H1 (cell line): ENCODE data around the gene LAMC1.

Experiments
- BCL11A ChIP-seq, 2 experiments: IDR thresholded peaks; one replicate each; pipeline ENCODE4 v1.6.1; 2011; ENCODE audit warnings: low read depth in 2 of 2, low read length in 2 of 2, mild to moderate bottlenecking in 2 of 2
- CHD1 ChIP-seq: IDR thresholded peaks from 2 replicates; pipeline ENCODE4 v1.6.1; 2012; ENCODE audit warnings: low read depth, low read length, improper control_type of control experiment
- FOSL1 ChIP-seq: IDR thresholded peaks from 2 replicates; pipeline ENCODE4 v1.6.1; 2011; ENCODE audit warnings: mild to moderate bottlenecking, low read depth, low read length, moderate library complexity; ENCODE audit not compliant: insufficient read depth
- HDAC2 ChIP-seq, 2 experiments: fragments of 300-600 bp in 1 of 2; sonication (generic) in 1 of 2; IDR thresholded peaks; 2 replicates each; pipeline ENCODE4 v1.6.1; 2011 to 2012; ENCODE audit warnings: low read depth in 2 of 2, low read length in 2 of 2, mild to moderate bottlenecking in 2 of 2, moderate library complexity in 2 of 2, borderline replicate concordance in 1 of 2, inconsistent platforms in 1 of 2
- JUN ChIP-seq: IDR thresholded peaks from 2 replicates; pipeline ENCODE4 v1.6.1; 2011; ENCODE audit warnings: low read depth, mild to moderate bottlenecking, improper control_type of control experiment, low read length
- PHF8 ChIP-seq: fragments of 200-600 bp; sonication (generic); conservative IDR thresholded peaks from 2 replicates; pipeline ENCODE4 v1.7.1; 2012; ENCODE audit warnings: low read depth, mild to moderate bottlenecking, inconsistent platforms, low read length, moderate library complexity
- POLR2A ChIP-seq, 2 experiments: IDR thresholded peaks; 1 replicate in 1 of 2; 2 replicates in 1 of 2; pipeline ENCODE4 v1.6.1; 2011; ENCODE audit warnings: low read depth in 2 of 2, low read length in 2 of 2, mild to moderate bottlenecking in 2 of 2; ENCODE audit errors: control extremely low read depth in 1 of 2
- SUZ12 ChIP-seq: fragments of 200-600 bp; sonication (generic); IDR thresholded peaks from 2 replicates; pipeline ENCODE4 v1.6.1; 2012; ENCODE audit warnings: mild to moderate bottlenecking, inconsistent platforms, low read length, moderate library complexity, mixed read lengths
- TBP ChIP-seq: IDR thresholded peaks from 2 replicates; pipeline ENCODE4 v1.6.1; 2011; ENCODE audit warnings: low read depth, low read length, improper control_type of control experiment
- TEAD4 ChIP-seq: IDR thresholded peaks from 2 replicates; pipeline ENCODE4 v1.6.1; 2012; ENCODE audit warnings: low read depth, low read length, inconsistent platforms, mixed read lengths
- TF ChIP-seq, protein P1 (sequence below), 3 experiments: IDR thresholded peaks; 1 replicate in 2 of 3; 2 replicates in 1 of 3; pipeline versions ENCODE4 v1.5.1 to v1.6.1; 2011; ENCODE audit warnings: low read length in 3 of 3, mild to moderate bottlenecking in 3 of 3, inconsistent platforms in 2 of 3, low read depth in 1 of 3, moderate library complexity in 1 of 3; ENCODE audit not compliant: insufficient read depth in 1 of 3; ENCODE audit errors: control extremely low read depth in 1 of 3

DNA sequence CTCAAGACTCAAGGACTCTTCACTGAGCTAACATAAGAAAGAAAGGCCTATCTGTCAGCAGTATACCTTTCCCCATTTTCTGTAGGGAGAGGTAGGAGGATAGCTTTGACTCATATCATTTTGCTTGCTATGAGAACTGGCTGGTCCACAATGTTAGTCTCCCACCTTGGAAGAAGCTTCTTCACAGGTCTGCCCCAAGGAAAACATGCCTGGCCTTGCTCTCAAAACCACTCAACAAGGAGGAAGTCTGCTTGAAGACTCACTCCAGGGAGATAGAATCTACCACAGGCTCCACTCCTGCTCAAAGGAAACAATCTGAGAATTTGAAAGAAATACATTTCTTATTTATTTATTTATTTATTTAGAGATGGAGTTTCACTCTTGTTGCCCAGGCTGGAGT is 29.5 kb upstream of the LAMC1 start:
- TF ChIP-seq PHF8 = no peak
- no peak for TF ChIP-seq FOSL1
- TF ChIP-seq, protein P1, sequence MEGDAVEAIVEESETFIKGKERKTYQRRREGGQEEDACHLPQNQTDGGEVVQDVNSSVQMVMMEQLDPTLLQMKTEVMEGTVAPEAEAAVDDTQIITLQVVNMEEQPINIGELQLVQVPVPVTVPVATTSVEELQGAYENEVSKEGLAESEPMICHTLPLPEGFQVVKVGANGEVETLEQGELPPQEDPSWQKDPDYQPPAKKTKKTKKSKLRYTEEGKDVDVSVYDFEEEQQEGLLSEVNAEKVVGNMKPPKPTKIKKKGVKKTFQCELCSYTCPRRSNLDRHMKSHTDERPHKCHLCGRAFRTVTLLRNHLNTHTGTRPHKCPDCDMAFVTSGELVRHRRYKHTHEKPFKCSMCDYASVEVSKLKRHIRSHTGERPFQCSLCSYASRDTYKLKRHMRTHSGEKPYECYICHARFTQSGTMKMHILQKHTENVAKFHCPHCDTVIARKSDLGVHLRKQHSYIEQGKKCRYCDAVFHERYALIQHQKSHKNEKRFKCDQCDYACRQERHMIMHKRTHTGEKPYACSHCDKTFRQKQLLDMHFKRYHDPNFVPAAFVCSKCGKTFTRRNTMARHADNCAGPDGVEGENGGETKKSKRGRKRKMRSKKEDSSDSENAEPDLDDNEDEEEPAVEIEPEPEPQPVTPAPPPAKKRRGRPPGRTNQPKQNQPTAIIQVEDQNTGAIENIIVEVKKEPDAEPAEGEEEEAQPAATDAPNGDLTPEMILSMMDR (IDR thresholded peaks at IDR 0.05; ENCODE audit: control extremely low read depth in 1 of 3, insufficient read depth in 1 of 3, low read depth in 1 of 3, low read length in 3 of 3) = no peak
- no peak for TF ChIP-seq CHD1
- no peak for TF ChIP-seq TEAD4
- no peak for TF ChIP-seq POLR2A (IDR thresholded peaks at IDR 0.05; ENCODE audit: control extremely low read depth in 1 of 2, low read depth in 2 of 2, low read length in 2 of 2)
- no peak for TF ChIP-seq BCL11A (IDR thresholded peaks at IDR 0.05; ENCODE audit: low read depth in 2 of 2, low read length in 2 of 2)
- TF ChIP-seq SUZ12 = no peak
- no peak for TF ChIP-seq TBP
- no peak for TF ChIP-seq HDAC2 (IDR thresholded peaks at IDR 0.05; ENCODE audit: borderline replicate concordance in 1 of 2, low read depth in 2 of 2, low read length in 2 of 2)
- TF ChIP-seq JUN = no peak
